NK-92 (cell line): ENCODE measurements around the gene CDH24.

ENCODE experiments used
- DNase-seq: peaks from one replicate; lab custom pipeline; 2025; ENCODE audit not compliant: unreplicated experiment; lab: John Stamatoyannopoulos, UW

CDH24 gene, protein sequence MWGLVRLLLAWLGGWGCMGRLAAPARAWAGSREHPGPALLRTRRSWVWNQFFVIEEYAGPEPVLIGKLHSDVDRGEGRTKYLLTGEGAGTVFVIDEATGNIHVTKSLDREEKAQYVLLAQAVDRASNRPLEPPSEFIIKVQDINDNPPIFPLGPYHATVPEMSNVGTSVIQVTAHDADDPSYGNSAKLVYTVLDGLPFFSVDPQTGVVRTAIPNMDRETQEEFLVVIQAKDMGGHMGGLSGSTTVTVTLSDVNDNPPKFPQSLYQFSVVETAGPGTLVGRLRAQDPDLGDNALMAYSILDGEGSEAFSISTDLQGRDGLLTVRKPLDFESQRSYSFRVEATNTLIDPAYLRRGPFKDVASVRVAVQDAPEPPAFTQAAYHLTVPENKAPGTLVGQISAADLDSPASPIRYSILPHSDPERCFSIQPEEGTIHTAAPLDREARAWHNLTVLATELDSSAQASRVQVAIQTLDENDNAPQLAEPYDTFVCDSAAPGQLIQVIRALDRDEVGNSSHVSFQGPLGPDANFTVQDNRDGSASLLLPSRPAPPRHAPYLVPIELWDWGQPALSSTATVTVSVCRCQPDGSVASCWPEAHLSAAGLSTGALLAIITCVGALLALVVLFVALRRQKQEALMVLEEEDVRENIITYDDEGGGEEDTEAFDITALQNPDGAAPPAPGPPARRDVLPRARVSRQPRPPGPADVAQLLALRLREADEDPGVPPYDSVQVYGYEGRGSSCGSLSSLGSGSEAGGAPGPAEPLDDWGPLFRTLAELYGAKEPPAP

GRCh38 chr14:23056956-23057756 lies at the start of gene CDH24:
Gene CDH24, minus strand, starts transcription at chr14:23057520. Its CDS starts 1,787 bp downstream, at chr14:23055733.
- no peak for DNase-seq

DNA sequence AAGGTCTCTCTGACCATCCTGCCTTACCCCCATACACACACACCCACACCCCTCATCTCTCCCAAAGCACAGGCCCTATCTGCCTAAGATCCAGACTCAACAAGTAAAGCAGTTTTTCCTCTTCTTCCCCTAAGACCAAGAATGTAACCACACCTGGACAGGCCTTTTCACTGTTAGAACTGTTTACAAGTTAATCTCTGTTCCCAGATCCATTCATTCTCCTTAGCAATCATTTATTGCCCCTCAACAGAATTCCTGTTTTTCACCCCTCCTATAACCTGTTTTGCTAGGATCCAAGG lies 49.4 kb upstream of the CDH24 start:
- no peak for DNase-seq

- DNase-seq = no peak
Observed at GRCh38 chr14:23105348-23105824, 48.1 kb upstream of the CDH24 start.

- DNase-seq = no peak
Observed at GRCh38 chr14:23104591-23105347, 47.4 kb upstream of the CDH24 start, which contains the start of gene CIROP. Gene CIROP, minus strand, starts transcription at chr14:23104989. Its CDS starts 69 bp downstream, at chr14:23104920.

DNA sequence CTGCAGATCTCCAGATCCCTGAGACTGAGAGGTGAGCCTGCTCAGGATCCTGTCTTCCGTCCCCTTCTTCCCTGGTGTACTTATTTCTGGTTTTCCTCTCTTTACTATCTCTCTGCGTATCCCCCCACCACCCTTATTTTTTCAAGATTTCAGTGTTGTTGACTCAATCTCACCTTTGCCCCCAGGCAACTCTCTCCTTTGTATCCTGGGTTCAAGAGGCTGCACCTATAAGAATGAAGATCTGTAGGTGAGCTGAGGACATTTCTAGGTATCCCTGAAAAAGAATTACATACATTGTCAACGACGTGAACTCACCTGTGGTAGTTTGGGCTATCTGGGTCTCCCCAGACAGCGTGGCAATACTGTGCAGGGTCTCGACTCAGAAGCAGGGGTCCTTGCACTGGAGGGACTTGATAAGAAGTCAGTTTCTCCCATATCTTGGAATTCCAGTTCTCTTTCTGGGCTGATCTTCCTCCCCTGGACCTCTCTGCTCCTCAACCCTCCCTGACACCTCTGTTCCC lies 46.8 kb upstream of the CDH24 start:
- no peak for DNase-seq

GRCh38 chr14:23103581-23103980 lies 46.3 kb upstream of the CDH24 start:
- DNase-seq = no peak

DNA sequence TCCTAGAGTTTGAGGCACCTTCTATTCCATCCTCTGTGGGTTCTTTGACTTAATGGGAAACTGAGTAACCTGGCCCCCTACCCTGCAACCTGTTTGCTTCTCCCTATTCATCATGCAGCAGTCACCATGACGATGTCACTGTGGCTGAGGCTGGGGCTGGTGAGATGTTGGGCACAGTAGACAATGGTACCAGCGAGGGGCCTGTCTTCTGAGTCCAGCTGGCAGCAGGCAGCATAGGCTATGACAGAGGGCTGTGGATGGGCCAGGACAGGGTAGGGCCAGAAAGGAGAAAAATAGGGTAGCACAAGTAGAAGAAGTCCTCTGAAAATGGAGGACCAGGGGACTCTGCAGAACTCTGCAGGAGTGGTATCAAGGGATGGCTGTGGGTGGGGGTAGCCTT lies 45.5 kb upstream of the CDH24 start:
- DNase-seq = no peak

- DNase-seq = no peak
Observed at GRCh38 chr14:23101986-23102625, 44.8 kb upstream of the CDH24 start.

- no peak for DNase-seq
Observed at GRCh38 chr14:23101213-23101970, 44.1 kb upstream of the CDH24 start.

DNA sequence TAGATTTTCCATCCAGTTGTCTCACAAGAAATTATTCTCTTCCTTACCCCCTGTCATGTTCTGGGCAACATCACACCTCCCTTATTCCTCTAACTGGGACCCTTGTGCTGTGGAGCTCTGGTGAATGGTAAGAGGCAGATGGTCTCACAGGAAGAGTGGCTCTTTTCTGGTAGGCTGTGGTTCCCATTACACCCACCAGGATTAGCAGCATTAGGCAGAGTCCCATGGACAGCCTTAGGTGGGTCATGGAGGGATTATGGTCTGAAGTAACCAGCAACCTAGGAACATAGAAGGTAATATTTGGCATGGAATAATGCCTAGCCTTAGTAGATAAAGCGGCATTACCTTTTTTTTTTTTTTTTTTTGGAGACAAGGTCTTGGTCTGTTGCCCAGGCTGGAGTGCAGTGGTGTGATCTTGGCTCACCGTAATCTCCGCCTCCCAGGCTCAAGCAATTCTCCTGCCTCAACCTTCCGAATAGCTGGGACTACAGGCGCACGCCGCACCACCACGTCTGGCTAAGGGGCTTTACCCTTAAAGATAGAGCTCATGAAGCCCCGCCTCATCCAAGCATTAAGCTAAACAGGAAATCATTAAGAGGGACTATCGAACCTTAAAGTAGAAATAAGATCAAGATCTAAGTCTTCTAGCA lies 42.0 kb upstream of the CDH24 start:
- DNase-seq = no peak

GRCh38 chr14:23097786-23098185 lies 40.5 kb upstream of the CDH24 start:
- DNase-seq = no peak

DNA sequence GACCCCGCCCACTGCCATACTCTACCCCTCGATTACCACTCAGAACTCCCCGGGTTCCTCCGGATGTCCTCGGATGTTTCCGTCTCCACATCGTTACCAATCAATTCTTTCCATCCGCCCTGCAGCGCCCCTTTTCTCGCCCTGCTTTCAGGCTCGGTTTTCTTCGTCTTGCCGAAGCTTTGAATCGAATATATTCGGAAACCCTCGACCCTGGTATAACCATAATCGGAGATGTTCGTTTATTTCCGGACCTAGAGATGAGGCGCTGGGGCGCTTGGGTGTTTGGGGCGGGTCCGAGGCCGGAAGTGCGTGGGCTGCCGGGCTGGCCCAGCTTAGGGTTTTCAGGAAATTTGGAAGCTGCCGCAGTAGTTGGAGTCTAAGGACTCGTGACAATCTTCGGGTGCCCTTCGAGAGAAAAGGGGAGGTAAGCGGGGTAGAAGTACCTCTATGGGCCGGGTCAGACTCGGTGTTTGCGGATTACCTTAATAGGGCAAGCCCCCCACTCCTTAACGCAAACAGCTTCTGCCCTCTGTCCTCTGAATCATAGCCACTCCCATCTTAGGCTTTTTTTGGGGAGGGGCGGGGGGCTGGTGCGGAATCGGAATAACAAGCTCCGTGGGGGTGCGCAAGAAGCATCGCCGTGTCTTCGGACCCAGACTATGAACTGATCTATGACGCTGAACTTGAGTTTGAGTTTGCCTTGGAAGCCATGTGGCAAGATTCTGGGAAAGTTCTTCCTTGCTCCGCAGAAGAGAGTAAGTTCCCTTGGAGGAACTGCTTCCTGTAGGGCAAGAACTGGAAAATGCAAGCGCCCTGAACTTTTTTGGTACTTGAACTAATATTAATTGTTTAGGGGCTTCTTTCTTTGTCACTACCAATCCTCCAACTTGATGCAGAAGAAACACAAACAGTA lies 38.1 kb upstream of the CDH24 start, which contains the start of gene C14orf119:
C14orf119 (plus strand) TSS at position 310 of the 913 bp plus-strand sequence. CDS start 2,154 bp downstream, outside the sequence.
- DNase-seq = no peak

DNA sequence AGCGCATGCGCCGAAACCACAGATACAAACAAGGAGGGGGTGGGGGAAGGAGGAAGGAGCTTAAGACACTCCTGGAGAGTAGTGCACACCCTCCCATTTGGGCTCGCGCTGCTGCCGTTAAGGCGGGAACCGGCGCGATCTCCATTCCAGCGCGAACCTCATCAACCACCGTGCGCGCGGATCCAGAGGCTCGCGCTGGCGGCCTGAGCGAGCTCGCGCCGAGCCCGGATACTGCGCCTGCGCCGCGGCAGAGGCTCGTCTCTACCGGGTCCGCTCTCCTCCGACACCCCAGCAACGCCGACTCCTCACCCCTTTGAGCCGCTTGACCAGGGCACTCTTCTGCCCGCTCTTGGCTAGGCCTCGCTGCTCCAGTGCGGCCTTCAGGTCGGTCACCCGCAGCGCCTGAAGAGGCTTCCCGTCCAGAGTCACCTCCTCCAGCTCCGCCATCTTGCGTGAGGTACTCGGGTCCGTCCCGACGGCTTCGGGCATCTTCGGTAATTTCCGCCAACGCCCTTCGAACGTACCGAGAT lies 37.4 kb upstream of the CDH24 start, which contains the start of gene ACIN1:
ACIN1 (minus strand) TSS at position 471 of the 530 bp plus-strand sequence; CDS start at position 447, 24 bp downstream.
- DNase-seq = no peak

GRCh38 chr14:23093991-23094665 lies 36.8 kb upstream of the CDH24 start:
- DNase-seq = no peak

- no peak for DNase-seq
Observed at GRCh38 chr14:23093526-23093925, 36.2 kb upstream of the CDH24 start.

- no peak for DNase-seq
Observed at GRCh38 chr14:23093104-23093503, 35.8 kb upstream of the CDH24 start.
